ENCODE results near the gene LIN7B. TPM values are rescaled to one million over a fixed set of nuclear protein-coding genes. Genes with fewer than 3 reads are reported as not detected.

The LIN7B gene
- total and polyA plus RNA-seq, 2 donors, result 3.5 to 9.0 TPM

GRCh38 chr19:49091391-49092038 lies 22.7 kb upstream of the LIN7B start:
- H3K9me3 ChIP-seq (ENCODE audit: control insufficient read depth in 2 of 2, insufficient read depth in 1 of 2, low read length in 1 of 2), result no peaks in the 10 kb centered on the region
- DNase-seq (ENCODE audit: low read depth in 6 of 9, low spot score in 9 of 9), result no peak
- H3K4me3 ChIP-seq (ENCODE audit: low read length in 2 of 2), result no peak overlapping the region
- no peak overlapping the region for H3K27ac ChIP-seq (ENCODE audit: low read depth in 1 of 2, low read length in 1 of 2)
- peaks cover 1 to 12% of the 10 kb centered on the region in 2 donors for H3K4me1 ChIP-seq (ENCODE audit: control insufficient read depth in 2 of 2, insufficient read depth in 2 of 2, low read length in 2 of 2)
- WGBS, result 98% methylated on average over 17 of the region's 17 CpGs
- H3K27me3 ChIP-seq (ENCODE audit: control insufficient read depth in 2 of 2, insufficient read depth in 1 of 2, low read length in 1 of 2), result no peaks in the 10 kb centered on the region
- H3K36me3 ChIP-seq (ENCODE audit: control insufficient read depth in 2 of 2, insufficient read depth in 2 of 2, low read length in 1 of 2), result peaks cover 76 to 85% of the 10 kb centered on the region in 2 donors

DNA sequence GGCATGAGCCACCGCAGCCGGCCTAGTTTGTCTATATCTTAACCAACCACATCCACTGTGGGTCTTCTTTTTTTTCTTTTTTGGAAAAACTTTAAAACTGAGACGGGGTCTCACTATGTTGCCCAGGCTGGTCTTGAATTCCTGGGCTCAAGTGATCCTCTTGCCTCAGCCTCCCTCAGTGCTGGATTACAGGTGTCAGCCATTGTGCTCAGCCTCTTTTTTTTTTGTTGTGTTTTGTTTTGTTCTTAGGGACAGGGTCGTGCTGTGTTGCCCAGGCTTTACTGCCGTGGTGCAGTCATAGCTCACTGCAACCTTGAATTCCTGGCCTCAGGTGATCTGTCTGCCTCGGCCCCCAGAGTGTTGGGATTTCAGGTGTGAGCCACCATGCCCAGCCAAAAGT lies 21.5 kb upstream of the LIN7B start:
- no peak for DNase-seq (ENCODE audit: low read depth in 6 of 9, low spot score in 9 of 9)
- no peaks in the 10 kb centered on the region for H3K27me3 ChIP-seq (ENCODE audit: control insufficient read depth in 2 of 2, insufficient read depth in 1 of 2, low read length in 1 of 2)
- H3K9me3 ChIP-seq (ENCODE audit: control insufficient read depth in 2 of 2, insufficient read depth in 1 of 2, low read length in 1 of 2), result no peaks in the 10 kb centered on the region
- H3K27ac ChIP-seq (ENCODE audit: low read depth in 1 of 2, low read length in 1 of 2), result no peak overlapping the region
- H3K4me3 ChIP-seq (ENCODE audit: low read length in 2 of 2), result no peak overlapping the region
- 96% methylated on average over 6 of the region's 6 CpGs for WGBS
- H3K36me3 ChIP-seq (ENCODE audit: control insufficient read depth in 2 of 2, insufficient read depth in 2 of 2, low read length in 1 of 2), result peaks cover 73 to 85% of the 10 kb centered on the region in 2 donors
- H3K4me1 ChIP-seq (ENCODE audit: control insufficient read depth in 2 of 2, insufficient read depth in 2 of 2, low read length in 2 of 2), result peaks cover 0 to 5% of the 10 kb centered on the region in 2 donors

- H3K9me3 ChIP-seq (ENCODE audit: control insufficient read depth in 2 of 2, insufficient read depth in 1 of 2, low read length in 1 of 2), result peaks cover 0 to 3% of the 10 kb centered on the region in 2 donors
- H3K4me1 ChIP-seq (ENCODE audit: control insufficient read depth in 2 of 2, insufficient read depth in 2 of 2, low read length in 2 of 2), result peaks cover 0 to 11% of the 10 kb centered on the region in 2 donors
- H3K36me3 ChIP-seq (ENCODE audit: control insufficient read depth in 2 of 2, insufficient read depth in 2 of 2, low read length in 1 of 2), result peaks cover 82 to 92% of the 10 kb centered on the region in 2 donors
- WGBS, result 97% methylated on average over 23 of the region's 23 CpGs
- H3K27ac ChIP-seq (ENCODE audit: low read depth in 1 of 2, low read length in 1 of 2), result no peak overlapping the region
- H3K4me3 ChIP-seq (ENCODE audit: low read length in 2 of 2), result no peak overlapping the region
- no peak for DNase-seq (ENCODE audit: low read depth in 6 of 9, low spot score in 9 of 9)
- no peaks in the 10 kb centered on the region for H3K27me3 ChIP-seq (ENCODE audit: control insufficient read depth in 2 of 2, insufficient read depth in 1 of 2, low read length in 1 of 2)
These were observed 19.4 kb upstream of the LIN7B start for GRCh38 chr19:49094505-49095482.

DNA sequence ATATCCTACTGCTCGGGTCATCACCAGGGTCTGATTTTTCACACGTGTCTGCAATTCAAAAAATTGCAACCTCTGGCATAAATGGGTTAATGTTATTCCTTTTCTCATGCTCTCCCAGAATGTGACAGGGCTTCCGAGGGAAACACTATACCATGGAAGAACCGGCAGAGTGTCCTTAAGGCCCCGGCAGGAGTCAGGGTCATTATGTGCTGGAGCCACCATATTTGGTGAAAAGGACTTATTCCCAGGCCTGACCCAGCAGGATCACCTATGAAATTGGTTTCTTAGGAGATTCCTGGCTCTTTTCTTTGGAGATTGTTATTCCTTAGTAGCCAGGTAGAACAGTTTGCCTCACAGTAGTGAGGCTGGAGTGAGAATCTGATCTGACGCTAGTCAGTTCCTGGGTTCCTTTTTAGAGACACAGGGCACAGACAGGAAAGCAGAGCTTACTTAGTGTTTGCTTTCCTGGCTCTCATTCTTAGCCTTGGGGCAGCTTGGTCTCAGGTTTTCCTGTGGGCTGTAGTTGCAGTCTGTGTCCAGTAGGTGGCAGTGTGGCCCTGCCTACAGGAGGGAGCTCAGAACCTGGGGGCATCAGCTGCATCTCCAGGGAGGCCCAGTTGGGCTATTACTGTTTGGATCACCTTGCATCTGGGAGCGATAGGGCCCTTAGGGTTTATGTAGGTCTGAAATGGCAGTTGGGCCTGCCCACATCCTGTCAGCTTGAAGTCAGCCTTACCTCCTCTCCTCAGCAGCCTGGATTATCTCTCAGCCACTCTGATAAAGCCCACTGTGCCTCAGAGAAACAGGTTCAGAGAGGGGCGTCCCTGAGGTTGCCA lies 16.5 kb upstream of the LIN7B start:
- 69% methylated on average over 8 of the region's 8 CpGs for WGBS
- Histone ChIP-seq H3K27ac (ENCODE audit: low read depth in 1 of 2, low read length in 1 of 2) (peak overlapping the region in 1 of 2 donors; percentile 43), H3K4me1 (ENCODE audit: control insufficient read depth in 2 of 2, insufficient read depth in 2 of 2, low read length in 2 of 2) (peaks cover 0 to 11% of the 10 kb centered on the region in 2 donors), H3K27me3 (ENCODE audit: control insufficient read depth in 2 of 2, insufficient read depth in 1 of 2, low read length in 1 of 2) (no peaks in the 10 kb centered on the region), H3K4me3 (ENCODE audit: low read length in 2 of 2) (no peak overlapping the region), H3K36me3 (ENCODE audit: control insufficient read depth in 2 of 2, insufficient read depth in 2 of 2, low read length in 1 of 2) (peaks cover 82 to 92% of the 10 kb centered on the region in 2 donors), H3K9me3 (ENCODE audit: control insufficient read depth in 2 of 2, insufficient read depth in 1 of 2, low read length in 1 of 2) (peaks cover 0 to 3% of the 10 kb centered on the region in 2 donors)
- DNase-seq (ENCODE audit: low read depth in 6 of 9, low spot score in 9 of 9), result peak; percentile 41 to 85 (median 68)

DNA sequence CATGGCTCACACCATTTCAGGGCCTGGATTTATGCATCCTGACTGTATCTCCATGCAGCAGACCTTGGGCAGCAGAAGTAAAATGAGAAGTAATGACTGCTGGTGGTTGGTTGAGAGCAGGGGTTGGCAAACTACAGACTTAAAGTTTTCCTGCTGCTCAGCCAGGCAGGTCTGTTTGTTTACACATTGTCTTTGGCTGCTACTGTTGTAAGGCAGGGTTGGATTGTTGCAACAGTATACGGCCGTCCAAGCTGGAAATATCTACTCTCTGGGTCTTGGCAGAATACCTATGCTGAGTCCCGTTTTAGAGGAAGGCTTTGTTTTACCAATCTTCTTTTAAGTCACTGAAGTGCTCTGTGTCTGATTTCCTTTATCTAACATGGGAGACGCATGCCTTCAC lies 15.4 kb upstream of the LIN7B start:
- no peak for DNase-seq (ENCODE audit: low read depth in 6 of 9, low spot score in 9 of 9)
- Histone ChIP-seq H3K4me3 (ENCODE audit: low read length in 2 of 2) (no peak overlapping the region), H3K9me3 (ENCODE audit: control insufficient read depth in 2 of 2, insufficient read depth in 1 of 2, low read length in 1 of 2) (peaks cover 0 to 3% of the 10 kb centered on the region in 2 donors), H3K27me3 (ENCODE audit: control insufficient read depth in 2 of 2, insufficient read depth in 1 of 2, low read length in 1 of 2) (no peaks in the 10 kb centered on the region), H3K36me3 (ENCODE audit: control insufficient read depth in 2 of 2, insufficient read depth in 2 of 2, low read length in 1 of 2) (peaks cover 85 to 92% of the 10 kb centered on the region in 2 donors), H3K4me1 (ENCODE audit: control insufficient read depth in 2 of 2, insufficient read depth in 2 of 2, low read length in 2 of 2) (peaks cover 0 to 15% of the 10 kb centered on the region in 2 donors), H3K27ac (ENCODE audit: low read depth in 1 of 2, low read length in 1 of 2) (peak overlapping the region in 1 of 2 donors; percentile 15)
- 91% methylated on average over 4 of the region's 4 CpGs for WGBS

GRCh38 chr19:49101160-49101559 lies 13.0 kb upstream of the LIN7B start:
- peaks cover 89 to 93% of the 10 kb centered on the region in 2 donors for H3K36me3 ChIP-seq (ENCODE audit: control insufficient read depth in 2 of 2, insufficient read depth in 2 of 2, low read length in 1 of 2)
- H3K27ac ChIP-seq (ENCODE audit: low read depth in 1 of 2, low read length in 1 of 2), result no peak overlapping the region
- no peak overlapping the region for H3K4me3 ChIP-seq (ENCODE audit: low read length in 2 of 2)
- H3K27me3 ChIP-seq (ENCODE audit: control insufficient read depth in 2 of 2, insufficient read depth in 1 of 2, low read length in 1 of 2), result no peaks in the 10 kb centered on the region
- H3K9me3 ChIP-seq (ENCODE audit: control insufficient read depth in 2 of 2, insufficient read depth in 1 of 2, low read length in 1 of 2), result peaks cover 0 to 3% of the 10 kb centered on the region in 2 donors
- no peak for DNase-seq (ENCODE audit: low read depth in 6 of 9, low spot score in 9 of 9)
- H3K4me1 ChIP-seq (ENCODE audit: control insufficient read depth in 2 of 2, insufficient read depth in 2 of 2, low read length in 2 of 2), result peaks cover 0 to 15% of the 10 kb centered on the region in 2 donors
- WGBS, result 96% methylated on average over 12 of the region's 12 CpGs

GRCh38 chr19:49102303-49102702 lies 11.9 kb upstream of the LIN7B start:
- H3K9me3 ChIP-seq (ENCODE audit: control insufficient read depth in 2 of 2, insufficient read depth in 1 of 2, low read length in 1 of 2), result peaks cover 0 to 3% of the 10 kb centered on the region in 2 donors
- no peak overlapping the region for H3K27ac ChIP-seq (ENCODE audit: low read depth in 1 of 2, low read length in 1 of 2)
- peaks cover 0 to 14% of the 10 kb centered on the region in 2 donors for H3K4me1 ChIP-seq (ENCODE audit: control insufficient read depth in 2 of 2, insufficient read depth in 2 of 2, low read length in 2 of 2)
- 97% methylated on average over 12 of the region's 12 CpGs for WGBS
- no peak overlapping the region for H3K4me3 ChIP-seq (ENCODE audit: low read length in 2 of 2)
- no peaks in the 10 kb centered on the region for H3K27me3 ChIP-seq (ENCODE audit: control insufficient read depth in 2 of 2, insufficient read depth in 1 of 2, low read length in 1 of 2)
- H3K36me3 ChIP-seq (ENCODE audit: control insufficient read depth in 2 of 2, insufficient read depth in 2 of 2, low read length in 1 of 2), result peaks cover 95 to 96% of the 10 kb centered on the region in 2 donors
- DNase-seq (ENCODE audit: low read depth in 6 of 9, low spot score in 9 of 9), result no peak

- peaks cover 0 to 4% of the 10 kb centered on the region in 2 donors for H3K4me1 ChIP-seq (ENCODE audit: control insufficient read depth in 2 of 2, insufficient read depth in 2 of 2, low read length in 2 of 2)
- WGBS, result 93% methylated on average over 33 of the region's 33 CpGs
- no peak overlapping the region for H3K4me3 ChIP-seq (ENCODE audit: low read length in 2 of 2)
- peaks cover 95 to 100% of the 10 kb centered on the region in 2 donors for H3K36me3 ChIP-seq (ENCODE audit: control insufficient read depth in 2 of 2, insufficient read depth in 2 of 2, low read length in 1 of 2)
- no peaks in the 10 kb centered on the region for H3K9me3 ChIP-seq (ENCODE audit: control insufficient read depth in 2 of 2, insufficient read depth in 1 of 2, low read length in 1 of 2)
- DNase-seq (ENCODE audit: low read depth in 6 of 9, low spot score in 9 of 9), result no peak
- no peak overlapping the region for H3K27ac ChIP-seq (ENCODE audit: low read depth in 1 of 2, low read length in 1 of 2)
- no peaks in the 10 kb centered on the region for H3K27me3 ChIP-seq (ENCODE audit: control insufficient read depth in 2 of 2, insufficient read depth in 1 of 2, low read length in 1 of 2)
These were observed 10.7 kb upstream of the LIN7B start for GRCh38 chr19:49103331-49104085.

Data from thymus (tissue), 11 donors.